NCI-H446 treated with DMSO at 0.1 percent for 48 hours (cell line): ENCODE measurements around the gene MYBPH.

Experiments
- DNase-seq: peaks from one replicate; lab custom pipeline; 2025; lab: John Stamatoyannopoulos, UW

MYBPH gene

GRCh38 chr1:203178821-203179666 lies 3.4 kb upstream of the MYBPH start:
- DNase-seq, result no peak

DNA sequence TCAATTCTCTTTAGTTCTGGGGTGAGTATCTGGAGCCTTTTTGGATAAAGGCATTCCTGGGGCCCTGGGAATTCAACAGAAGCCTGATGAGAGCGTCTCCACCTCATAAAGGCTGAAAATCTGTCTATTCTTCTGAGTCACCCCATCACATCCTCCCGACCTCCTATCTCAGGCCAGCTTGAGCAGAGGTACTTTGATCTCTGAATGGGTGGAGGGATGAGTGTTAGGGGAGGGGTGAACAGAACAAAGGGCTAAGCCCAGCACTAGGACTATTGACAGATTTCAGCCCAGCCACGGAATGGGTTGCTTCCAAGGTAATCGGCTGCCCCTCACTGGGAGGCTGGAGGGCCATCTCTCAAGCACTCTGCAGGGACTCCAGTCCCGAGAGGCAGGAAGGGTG lies 2.5 kb upstream of the MYBPH start:
- no peak for DNase-seq

DNA sequence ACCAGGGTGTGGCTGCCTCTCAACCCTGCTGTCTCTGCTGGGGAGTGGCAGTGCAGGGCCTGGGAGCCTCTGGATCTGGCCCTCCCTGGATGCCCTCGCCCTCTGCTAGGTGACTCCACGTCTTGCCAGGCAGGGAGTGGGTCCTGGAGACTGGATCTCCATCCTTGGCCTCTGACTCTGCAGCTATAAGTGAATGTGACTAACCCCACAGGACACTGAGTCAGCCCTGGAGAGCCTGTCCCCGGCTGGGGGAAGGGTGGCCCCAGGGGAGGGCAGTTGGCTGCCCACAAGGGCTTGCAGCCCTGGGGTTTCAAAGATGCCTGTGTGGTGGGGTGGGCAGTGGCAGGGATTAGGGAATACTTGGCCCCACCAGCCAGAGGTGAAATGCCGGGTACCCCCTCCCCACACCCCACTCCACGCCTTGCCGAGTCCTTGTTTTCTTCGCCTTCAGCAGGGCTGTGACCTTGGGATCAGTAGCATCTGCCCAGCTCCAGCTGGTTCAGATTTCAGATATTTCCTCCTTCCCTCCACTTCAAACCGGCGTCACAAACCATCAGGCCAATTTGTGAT lies 1.9 kb upstream of the MYBPH start:
- DNase-seq, result no peak

DNA sequence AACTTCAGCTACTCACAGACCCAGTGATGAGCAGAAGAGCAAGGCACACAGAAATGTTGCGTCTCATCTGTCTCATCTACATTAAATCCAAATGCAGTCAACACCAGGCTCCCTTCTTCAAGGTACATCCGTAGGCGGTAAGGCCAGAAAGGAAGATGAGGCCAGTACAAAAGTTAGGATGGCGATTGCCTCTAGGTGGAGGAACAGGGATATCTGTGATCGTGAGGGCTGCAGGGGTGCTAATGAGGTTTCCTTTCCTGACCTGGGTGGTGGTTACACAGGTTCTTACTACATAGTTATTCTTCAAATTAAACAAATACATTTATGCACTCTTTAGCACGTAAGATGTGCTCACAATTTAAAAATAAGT lies 1.4 kb upstream of the MYBPH start:
- no peak for DNase-seq

DNA sequence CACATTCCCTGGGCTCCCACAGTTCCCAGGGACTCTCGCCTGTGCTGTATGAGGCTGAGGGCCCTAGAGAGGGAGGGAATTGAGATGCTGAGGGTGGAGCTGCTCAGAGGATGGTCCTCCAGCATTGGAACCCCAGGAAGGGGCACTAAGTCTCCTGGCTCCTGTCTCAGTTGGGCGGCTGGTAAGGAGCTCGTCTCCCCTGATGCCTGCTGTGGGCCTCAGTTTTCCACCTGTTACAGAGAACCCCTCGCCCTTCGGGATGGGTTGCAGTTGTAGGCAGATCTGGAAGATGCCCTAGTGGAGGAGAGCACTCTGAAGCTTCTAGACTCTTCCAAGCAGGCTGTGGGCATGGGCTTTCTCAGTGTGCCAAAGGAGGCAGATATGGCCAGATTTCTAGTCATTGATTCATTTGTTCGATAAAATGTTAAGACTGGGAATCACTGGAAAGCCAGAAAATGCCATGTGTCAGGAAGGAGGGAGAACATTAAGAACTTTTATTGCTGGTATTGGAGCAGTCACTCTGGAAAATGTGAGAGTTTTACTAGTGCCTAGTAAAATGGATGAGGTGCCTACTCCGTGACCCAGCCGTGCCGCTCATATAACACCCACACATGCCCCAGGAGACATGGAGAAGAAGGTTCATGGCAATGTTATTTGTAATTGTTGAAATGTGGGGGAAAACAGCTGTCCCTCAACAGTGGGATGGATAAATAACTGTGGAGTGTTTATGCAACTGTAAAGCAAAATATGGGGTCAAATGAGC lies 828 bp upstream of the MYBPH start:
- DNase-seq, result no peak

GRCh38 chr1:203175827-203176241 lies 208 bp upstream of the MYBPH start:
- DNase-seq, result no peak

GRCh38 chr1:203174324-203174985 lies 1.2 kb downstream of the MYBPH start:
- DNase-seq, result no peak

DNA sequence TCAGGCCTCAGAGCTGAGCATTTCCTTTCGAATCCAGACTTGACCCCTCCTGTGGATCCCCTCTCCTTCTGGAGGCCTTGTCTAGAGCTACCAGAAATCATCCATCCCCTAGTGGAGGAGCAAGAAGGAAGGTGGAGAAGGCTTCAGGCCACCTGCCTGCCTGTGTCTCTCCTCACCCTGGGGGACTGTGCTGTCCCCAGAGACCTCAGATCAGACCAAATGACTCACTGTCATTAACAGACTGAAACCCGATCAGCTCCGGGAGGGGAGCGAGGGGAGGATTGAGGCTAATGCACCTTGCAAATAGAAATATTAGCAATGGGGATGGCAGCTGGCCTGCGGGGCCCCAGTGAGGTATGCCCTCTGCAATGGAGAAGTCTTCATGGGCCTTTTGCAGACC lies 2.1 kb downstream of the MYBPH start:
- DNase-seq, result no peak

DNA sequence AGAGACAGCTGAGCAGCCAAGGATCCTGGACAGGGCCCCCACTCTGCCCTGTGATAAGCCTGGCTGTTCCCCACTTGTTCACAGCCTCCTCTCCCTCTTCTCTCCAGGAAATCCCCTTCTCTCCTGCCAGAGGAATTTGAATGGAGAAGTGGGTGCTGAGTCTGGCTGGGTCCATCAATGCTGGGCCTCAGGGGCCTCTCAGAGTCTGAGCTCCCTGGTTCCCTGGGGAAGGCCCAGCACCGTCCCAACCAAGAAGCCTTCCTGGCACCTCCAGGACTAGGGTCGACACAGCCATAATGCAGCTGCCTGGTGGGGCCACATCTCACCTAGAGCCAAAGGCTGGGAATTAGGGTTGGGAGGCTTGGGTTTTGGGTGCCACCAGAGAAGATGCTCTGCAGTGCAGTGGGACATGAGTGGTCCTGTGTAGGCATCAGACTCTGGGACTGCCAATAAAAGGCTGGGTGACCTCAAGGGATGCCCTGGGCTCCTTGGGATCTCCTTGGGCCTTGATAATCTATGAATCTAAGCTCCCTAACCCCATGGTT lies 2.5 kb downstream of the MYBPH start:
- DNase-seq, result no peak

- peak; percentile 26 for DNase-seq
Observed at GRCh38 chr1:203172184-203173010, 3.2 kb downstream of the MYBPH start.

DNA sequence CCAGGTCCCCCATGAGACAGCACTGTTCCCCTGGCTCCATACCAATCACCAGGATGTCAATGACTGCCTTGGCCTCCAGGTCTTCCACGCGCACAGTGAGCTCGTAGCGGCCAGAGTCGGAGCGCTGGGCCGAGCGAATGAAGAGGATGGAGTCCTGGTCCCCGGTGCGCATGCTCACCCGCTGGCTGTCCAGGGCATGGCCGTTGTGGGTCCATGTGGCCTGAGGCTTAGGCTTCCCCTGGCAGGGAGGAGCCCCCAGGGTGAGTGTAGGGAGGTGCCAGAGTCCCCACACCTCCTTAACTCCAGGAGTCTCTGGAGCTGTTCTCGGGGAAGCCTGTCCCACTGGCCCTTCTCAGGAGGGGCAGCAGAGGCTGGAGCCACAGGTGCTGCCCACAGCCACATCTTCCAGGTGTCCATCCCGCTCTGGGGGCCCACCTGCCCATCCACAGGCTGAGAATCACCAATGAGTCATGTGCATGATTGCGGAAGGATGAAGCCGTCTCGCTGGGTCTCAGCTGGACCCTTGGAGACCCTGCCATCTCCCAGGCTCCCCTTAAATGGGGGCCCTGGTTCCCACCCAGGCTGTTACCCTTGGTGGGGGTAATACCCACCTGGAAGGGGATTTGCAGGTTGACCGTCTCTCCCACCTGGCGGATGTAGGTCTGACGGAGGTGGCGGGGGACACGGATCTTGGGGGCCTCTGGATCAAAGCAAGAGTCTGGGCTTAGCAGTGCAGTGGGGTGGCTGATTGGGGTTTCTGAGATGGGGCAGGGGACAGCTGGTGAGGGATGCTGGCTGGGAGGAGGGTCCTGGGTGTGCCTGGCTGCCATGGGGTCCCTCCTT lies 4.1 kb downstream of the MYBPH start:
- DNase-seq, result no peak

GRCh38 chr1:203170625-203171330 lies 4.8 kb downstream of the MYBPH start:
- no peak for DNase-seq

DNA sequence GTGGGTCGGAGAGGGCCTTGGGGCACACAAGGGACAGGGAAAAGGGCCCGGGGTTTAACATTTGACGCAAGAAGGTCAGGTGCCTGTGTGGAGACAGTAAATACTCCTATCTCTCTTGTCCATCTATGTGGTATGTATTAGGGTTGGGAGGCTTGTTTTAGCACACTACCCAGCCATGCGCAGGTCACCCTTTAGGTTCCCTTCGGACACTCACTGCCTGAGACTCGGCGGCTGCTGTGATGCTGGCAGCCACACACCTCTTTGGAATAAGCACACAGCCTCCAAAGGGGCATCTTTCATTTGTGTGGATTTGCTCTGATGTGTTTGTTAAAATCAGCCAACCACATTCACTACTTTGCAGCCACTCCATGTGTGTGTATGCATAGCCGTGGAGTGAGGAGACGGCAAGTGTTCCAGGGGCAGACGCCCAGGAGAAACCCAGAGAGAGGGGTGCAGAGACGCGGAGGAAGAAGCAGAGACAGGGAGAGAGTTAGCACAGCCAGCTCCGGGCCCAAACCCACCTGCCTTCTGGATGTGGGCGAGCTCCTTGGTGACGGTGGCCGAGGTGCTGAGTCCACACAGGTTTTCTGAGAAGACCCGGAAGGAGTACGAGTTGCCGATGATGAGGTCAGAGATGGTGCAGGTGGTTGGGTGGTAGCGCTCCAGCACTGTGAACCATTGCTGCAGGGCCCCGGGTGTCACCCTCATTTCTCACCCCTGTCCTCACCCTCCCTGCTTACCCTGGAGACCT lies 5.7 kb downstream of the MYBPH start:
- no peak for DNase-seq

DNA sequence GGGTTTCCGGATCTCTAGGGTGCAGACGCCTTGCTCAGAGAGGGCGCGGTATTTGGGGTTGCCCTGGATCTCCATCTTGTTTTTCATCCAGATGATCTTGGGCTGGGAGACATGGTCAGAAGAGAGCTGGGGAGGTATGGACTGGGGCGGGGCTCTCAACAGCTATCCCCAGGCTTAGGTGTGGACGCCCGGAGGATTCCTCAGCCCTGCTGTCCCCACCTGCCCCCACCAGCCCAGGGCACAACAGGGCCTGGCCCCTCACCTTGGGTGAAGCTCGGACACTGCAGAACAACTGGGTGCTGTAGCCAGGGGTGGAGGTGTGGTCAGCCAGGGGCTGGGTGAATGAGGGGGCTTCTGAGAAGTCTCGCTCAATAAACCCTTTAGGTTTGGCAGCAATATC lies 6.6 kb downstream of the MYBPH start:
- DNase-seq, result no peak

- no peak for DNase-seq
Observed at GRCh38 chr1:203168256-203168786, 7.3 kb downstream of the MYBPH start.

GRCh38 chr1:203167913-203168200 lies 7.8 kb downstream of the MYBPH start:
- DNase-seq, result no peak

DNA sequence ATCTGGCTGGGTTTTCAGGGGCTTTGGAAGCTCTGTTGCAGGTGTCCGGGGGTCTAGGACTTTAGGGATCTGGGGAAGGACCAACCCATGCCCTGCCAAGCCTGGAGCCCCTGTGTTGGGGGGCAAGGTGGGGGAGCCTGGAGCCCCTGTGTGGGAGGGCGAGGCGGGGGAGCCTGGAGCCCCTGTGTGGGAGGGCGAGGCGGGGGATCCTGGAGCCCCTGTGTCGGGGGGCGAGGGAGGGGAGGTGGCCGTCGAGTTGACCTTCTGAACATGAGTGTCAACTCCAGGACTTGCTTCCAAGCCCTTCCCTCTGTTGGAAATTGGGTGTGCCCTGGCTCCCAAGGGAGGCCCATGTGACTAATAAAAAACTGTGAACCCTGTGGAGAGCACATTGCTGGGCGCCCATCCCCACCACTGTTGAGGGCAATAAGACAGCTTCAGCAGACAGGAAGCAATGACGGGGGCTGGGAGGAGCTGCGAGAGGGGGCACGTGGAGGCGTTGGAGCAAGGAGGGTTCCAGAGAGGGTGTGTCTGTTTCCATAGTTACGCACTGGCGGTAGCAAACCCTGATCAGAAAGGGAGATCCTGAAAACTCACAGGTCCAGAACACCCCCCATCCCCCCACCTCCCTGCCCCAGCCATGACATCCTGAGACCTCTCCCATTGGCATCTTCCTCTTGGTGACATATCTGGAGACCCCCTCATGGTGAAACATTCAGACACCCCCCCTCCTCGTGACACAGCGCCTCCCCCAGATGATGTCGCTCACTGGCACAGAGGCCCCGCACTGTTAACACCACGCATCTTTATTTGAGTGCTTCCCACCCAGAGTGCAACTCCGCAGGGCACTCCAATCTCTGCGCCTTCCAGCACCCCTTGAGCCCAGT lies 8.4 kb downstream of the MYBPH start:
- DNase-seq, result no peak
